ENCODE data around the gene MOSMO. TPM values are rescaled to one million over a fixed set of nuclear protein-coding genes. Genes with fewer than 3 reads are reported as not detected.
A peak's percentile ranks its signal among the peaks of the same experiment; 100 is the strongest.
"Not testable (repeated sequence)": the region's sequence is repeated elsewhere in the genome, so short reads cannot be mapped to it uniquely, and the experiment has no call there.

MOSMO gene
- total RNA-seq, 1 donor from 2014 or later = 9.9 TPM

DNA sequence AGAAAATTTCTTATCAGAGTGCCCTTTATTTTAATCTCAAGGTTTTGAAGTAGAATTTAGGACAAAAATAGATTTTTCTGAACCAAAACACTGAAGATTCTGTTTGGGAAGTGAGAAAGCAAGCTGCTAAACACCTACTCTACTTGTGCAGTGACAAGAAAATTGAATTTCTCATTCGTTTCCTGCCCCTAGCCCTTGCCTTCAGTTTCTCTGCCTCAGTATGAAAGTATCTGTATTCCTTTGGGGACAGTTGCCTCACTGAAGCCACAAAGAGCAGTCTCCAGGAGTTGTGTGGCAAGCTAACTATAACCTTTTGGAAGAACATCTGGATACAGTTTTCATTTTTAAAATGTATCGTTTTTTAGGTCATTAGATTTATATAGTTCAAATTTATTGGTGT is 19.7 kb downstream of the MOSMO start:
- DNase-seq (ENCODE audit: missing footprints) (no peak), ATAC-seq (no peak)
- intact Hi-C loops (cut with DNase I) = no loop called here

- DNase-seq (ENCODE audit: missing footprints) (no peak), ATAC-seq (no peak)
- intact Hi-C loops (cut with DNase I) = no loop called here
Measured at GRCh38 chr16:22029632-22030031, 21.7 kb downstream of the MOSMO start.

- DNase-seq (ENCODE audit: missing footprints) (no peak), ATAC-seq (no peak)
- intact Hi-C loops (cut with DNase I) = no loop called here
Measured at GRCh38 chr16:22030087-22030812, 22.3 kb downstream of the MOSMO start.

- intact Hi-C loops (cut with DNase I) = no loop called here
- ATAC-seq (no peak), DNase-seq (ENCODE audit: missing footprints) (no peak)
Measured at GRCh38 chr16:22031483-22032083, 23.7 kb downstream of the MOSMO start.

- intact Hi-C loops (cut with DNase I) = no loop called here
- no peak for ATAC-seq
- no peak for DNase-seq (ENCODE audit: missing footprints)
Measured at GRCh38 chr16:22034503-22034902, 26.6 kb downstream of the MOSMO start.

- DNase-seq (ENCODE audit: missing footprints) = no peak
- ATAC-seq = no peak
- intact Hi-C loops (cut with DNase I) = loop anchor here (5.0 kb wide), 1 partner anchor 37 kb away; no protein-coding TSS in a partner anchor
Measured at GRCh38 chr16:22035153-22035552, 27.2 kb downstream of the MOSMO start.

- ATAC-seq; intact Hi-C loops (cut with DNase I); DNase-seq (ENCODE audit: missing footprints): not testable (repeated sequence)
Measured at GRCh38 chr16:22043882-22044281, 36.0 kb downstream of the MOSMO start.

DNA sequence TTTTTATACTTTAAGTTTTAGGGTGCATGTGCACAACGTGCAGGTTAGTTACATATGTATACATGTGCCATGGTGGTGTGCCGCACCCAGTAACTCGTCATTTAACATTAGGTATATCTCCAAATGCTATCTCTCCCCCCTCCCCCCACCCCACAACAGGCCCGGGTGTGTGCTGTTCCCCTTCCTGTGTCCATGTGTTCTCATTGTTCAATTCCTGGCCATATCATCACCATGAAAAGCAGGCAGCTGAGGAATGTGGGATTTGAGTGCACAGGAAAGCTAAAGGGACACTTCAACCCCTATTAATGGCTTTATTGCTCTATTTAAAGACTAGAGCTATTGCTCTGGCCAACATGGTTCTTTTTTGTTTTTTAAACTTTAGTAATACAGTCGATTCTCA is 38.0 kb downstream of the MOSMO start:
- ATAC-seq; intact Hi-C loops (cut with DNase I); DNase-seq (ENCODE audit: missing footprints): not testable (repeated sequence)

- ATAC-seq = no peak
- intact Hi-C loops (cut with DNase I) = no loop called here
Measured at GRCh38 chr16:22050963-22051362, 43.1 kb downstream of the MOSMO start.

GRCh38 chr16:22052980-22053379 is 45.1 kb downstream of the MOSMO start:
- intact Hi-C loops (cut with DNase I) = no loop called here
- DNase-seq (ENCODE audit: missing footprints) = no peak
- ATAC-seq = no peak

More at GRCh38 chr16:22050963-22051362, 43.1 kb downstream of the MOSMO start:
- no peak for DNase-seq (ENCODE audit: missing footprints)

DNA sequence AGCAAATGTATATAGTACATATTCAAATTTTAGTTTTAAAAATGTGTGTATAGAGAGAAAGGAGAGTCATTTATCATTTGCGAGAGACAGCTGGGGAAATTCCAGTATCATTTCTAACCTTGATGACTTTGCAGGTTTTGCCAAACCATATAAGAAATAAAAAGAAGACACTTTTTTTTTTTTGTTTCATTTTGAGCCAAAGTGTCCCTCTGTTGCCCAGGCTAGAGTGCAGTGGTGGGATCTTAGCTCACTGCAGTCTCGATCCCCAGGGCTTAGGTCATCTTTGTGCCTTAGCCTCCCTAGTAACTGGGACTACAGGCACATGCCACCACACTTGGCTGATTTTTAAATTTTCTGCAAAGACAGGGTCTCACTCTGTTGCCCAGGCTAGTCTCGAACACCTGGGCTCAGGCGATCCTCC is 46.0 kb downstream of the MOSMO start:
- DNase-seq (ENCODE audit: missing footprints) = no peak

GRCh38 chr16:22054847-22055590 is 47.1 kb downstream of the MOSMO start:
- intact Hi-C loops (cut with DNase I) = no loop called here
- DNase-seq (ENCODE audit: missing footprints) (no peak), ATAC-seq (no peak)

More for the DNA sequence above, 46.0 kb downstream of the MOSMO start:
- intact Hi-C loops (cut with DNase I) = no loop called here
- ATAC-seq = no peak

DNA sequence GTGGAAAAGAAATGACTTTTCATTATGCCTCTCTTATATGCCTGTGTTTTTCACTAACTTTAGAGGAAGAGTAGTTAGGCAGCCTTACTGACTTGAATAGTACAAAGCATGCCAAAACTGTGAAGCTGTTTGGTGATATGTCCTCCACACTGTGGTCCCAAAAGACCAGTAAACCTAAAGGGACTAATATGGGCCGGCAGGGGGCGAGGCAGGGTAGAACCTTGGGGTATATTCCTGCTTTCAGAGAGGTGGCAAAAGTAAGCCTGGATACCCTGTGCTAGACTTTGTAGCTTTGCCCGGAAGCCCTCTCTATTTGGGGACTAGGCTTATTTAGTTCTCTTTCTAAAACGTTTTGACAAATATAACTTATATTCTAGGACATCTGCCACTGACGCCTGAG is 48.0 kb downstream of the MOSMO start:
- intact Hi-C loops (cut with DNase I) = no loop called here

GRCh38 chr16:22063888-22064467 is 56.1 kb downstream of the MOSMO start:
- no peak for ATAC-seq
- intact Hi-C loops (cut with DNase I) = no loop called here
- no peak for DNase-seq (ENCODE audit: missing footprints)

More for the DNA sequence above, 48.0 kb downstream of the MOSMO start:
- DNase-seq (ENCODE audit: missing footprints) = no peak
- no peak for ATAC-seq

DNA sequence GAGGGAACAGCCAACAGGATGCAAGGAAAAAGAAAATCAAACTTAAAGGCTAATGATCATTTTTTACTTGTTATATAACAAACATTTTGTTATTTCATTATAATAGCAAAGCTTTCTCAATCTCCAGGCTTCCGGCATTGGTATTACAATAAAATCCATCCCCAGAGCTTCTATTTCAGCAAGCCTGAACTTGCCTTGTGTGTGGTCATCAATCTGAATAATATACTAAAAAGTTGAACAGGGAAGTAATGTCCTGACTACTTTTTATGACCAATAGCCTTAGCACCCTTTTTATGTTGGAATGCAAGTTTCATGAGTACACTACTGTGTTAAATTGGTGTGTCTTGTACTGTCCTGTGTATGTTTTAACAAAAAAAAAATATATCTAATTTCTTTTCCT is 57.3 kb downstream of the MOSMO start:
- intact Hi-C loops (cut with DNase I) = no loop called here
- no peak for ATAC-seq
- DNase-seq (ENCODE audit: missing footprints) = no peak

DNA sequence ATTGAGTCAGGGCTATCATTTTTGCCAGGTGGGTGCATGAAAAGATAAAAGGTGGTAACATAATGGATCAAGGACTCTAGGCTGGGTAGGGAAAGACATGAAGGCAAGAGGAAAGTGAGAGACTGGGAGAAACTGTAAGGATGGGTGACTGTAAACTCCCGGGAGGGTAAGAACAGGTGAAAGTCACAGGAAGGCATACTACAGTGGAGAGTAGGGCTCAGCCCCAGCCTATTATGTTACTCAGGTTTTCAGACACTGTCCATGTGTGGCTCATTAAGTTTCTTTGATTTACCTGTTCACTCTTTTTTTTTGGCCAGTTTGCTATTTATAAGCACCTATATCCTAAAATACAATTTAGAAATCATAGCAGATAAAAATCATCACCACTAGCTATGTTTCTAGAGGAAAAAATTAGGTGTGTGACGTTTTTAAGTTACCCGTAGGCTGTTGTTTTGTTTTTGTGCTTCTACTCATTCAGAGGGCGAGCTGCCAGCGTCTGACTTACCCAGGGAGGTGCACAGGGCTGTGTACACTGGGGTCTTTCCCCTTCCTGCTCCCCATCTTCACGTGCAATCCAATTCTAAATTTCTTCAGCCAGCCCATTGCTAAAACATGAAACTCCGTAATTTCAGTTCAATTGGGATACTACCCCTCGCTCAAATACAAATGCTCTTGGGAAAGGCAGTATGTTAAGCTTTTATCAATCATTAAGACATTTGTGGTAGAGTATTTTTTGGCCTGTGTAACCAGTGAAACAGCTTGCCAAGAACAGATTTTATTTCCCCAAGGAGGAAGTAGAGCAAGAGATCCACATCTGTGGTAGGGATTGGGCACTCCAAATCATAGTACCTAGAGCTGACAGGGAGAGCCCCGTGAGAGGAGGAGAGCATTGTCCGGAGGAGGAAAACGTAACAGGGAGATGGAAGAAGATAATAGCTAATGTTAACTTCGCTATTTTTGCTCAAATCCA is 62.7 kb downstream of the MOSMO start:
- intact Hi-C loops (cut with DNase I) = loop anchor here (5.0 kb wide), 1 partner anchor 33 kb away; no protein-coding TSS in a partner anchor
- no peak for DNase-seq (ENCODE audit: missing footprints)
- ATAC-seq = peak; percentile 46

- DNase-seq (ENCODE audit: missing footprints) (no peak), ATAC-seq (peak; percentile 31)
- intact Hi-C loops (cut with DNase I) = loop anchor here (5.0 kb wide), 1 partner anchor 34 kb away; no protein-coding TSS in a partner anchor
Measured at GRCh38 chr16:22071331-22071910, 63.5 kb downstream of the MOSMO start.

DNA sequence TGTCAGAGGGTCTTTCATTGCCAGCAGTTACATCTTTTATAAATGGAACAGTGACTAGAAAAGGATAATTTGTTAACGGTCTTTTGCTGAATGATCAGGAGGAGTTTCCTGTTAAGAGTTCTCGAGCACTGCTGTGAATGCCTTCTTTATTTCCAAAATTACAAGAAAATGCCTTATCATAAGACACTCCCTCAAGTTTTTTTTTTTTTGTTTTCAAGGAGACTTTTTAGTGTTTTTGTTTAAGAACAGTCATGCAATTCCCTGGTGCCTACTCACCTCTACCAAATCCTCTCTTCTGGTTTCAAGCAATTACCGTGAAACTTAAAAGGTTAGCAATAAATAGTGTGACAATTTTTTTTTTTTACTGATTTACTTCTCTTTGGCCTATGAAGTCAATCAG is 65.4 kb downstream of the MOSMO start:
- no peak for ATAC-seq
- intact Hi-C loops (cut with DNase I) = loop anchor here (5.0 kb wide), 1 partner anchor 36 kb away; no protein-coding TSS in a partner anchor
- DNase-seq (ENCODE audit: missing footprints) = no peak
